Peyer's patch (tissue), 4 donors: ENCODE data around the gene CRADD. TPM values are rescaled to one million over a fixed set of nuclear protein-coding genes. Genes with fewer than 3 reads are reported as not detected.
"Not testable (repeated sequence)": the region's sequence is repeated elsewhere in the genome, so short reads cannot be mapped to it uniquely, and the experiment has no call there.

ENCODE experiments used
- DNase-seq, 3 donors: peaks; one replicate each; pipeline ENCODE4 v3.0.0-alpha.2; 2017 to 2019
- H3K27ac ChIP-seq, 4 donors: fragments of 200-600 bp; sonication (generic); one replicate each; pipeline ENCODE4 v1.5.1; 2016 to 2019
- H3K27me3 ChIP-seq, 2 donors: fragments of 200-600 bp; sonication (generic); one replicate each; pipeline ENCODE4 v1.5.1; 2019
- H3K36me3 ChIP-seq, 3 donors: fragments of 200-600 bp; sonication (generic); one replicate each; pipeline ENCODE4 v1.5.1; 2016 to 2019
- H3K4me1 ChIP-seq, 4 donors: fragments of 200-600 bp; sonication (generic); one replicate each; pipeline ENCODE4 v1.5.1; 2016 to 2019
- H3K4me3 ChIP-seq, 4 donors: fragments of 200-600 bp; sonication (generic); 1 replicate in 3 of 4; 2 replicates in 1 of 4; pipeline ENCODE4 v1.5.1; 2016 to 2019; ENCODE audit warnings: mild to moderate bottlenecking in 1 of 4
- H3K9me3 ChIP-seq, 4 donors: fragments of 200-600 bp; sonication (generic); one replicate each; pipeline ENCODE4 v1.5.1; 2016 to 2019; ENCODE audit warnings: mild to moderate bottlenecking in 1 of 4
- POLR2A ChIP-seq, 2 donors: fragments of 450-650 bp; IDR thresholded peaks; one replicate each; pipeline ENCODE4 v1.5.1; 2017; ENCODE audit warnings: antibody characterized with exemption in 2 of 2, mild to moderate bottlenecking in 2 of 2, moderate library complexity in 2 of 2
- total RNA-seq, 4 donors: library from RNA; depleted of rRNA; stranded (reverse); fragments of >200 nt; gene quantifications; one replicate each; pipeline ENCODE4 v1.1.0, GENCODE V29; 2016
- TF ChIP-seq, protein P1 (sequence below), 6 experiments: fragments of 450-650 bp in 4 of 6; fragments of 200-600 bp in 2 of 6; sonication (generic) in 1 of 6; IDR thresholded peaks; one replicate each; pipeline ENCODE4 v1.5.1; 2017 to 2019; ENCODE audit warnings: antibody characterized with exemption in 6 of 6, mild to moderate bottlenecking in 3 of 6, moderate library complexity in 1 of 6

Gene CRADD
- total RNA-seq, 4 donors from 2014 or later: 66.3 to 128 (median 89.4) TPM

DNA sequence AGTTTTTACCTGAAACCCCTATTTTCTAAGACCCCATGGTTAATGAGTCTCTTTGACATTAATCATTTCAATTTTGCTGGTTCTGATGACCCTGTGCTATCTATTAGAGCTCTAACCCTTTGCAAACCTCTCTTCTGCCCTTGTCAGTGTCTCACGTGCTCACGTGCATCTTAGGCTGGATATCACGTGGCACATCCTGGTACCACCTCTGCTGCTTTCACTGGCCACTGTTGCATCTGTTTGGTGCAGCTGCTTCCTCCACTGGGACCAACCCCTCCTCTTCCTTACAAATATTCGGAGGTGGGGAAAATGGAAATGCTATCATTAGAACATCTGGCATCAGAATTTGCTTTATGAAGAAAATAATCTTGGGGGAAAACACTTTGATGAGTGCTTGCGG, 119.6 kb downstream of the CRADD start:
- no peaks in the 10 kb centered on the region for H3K27me3 ChIP-seq
- no peaks in the 10 kb centered on the region for H3K36me3 ChIP-seq
- H3K4me3 ChIP-seq: no peak overlapping the region
- H3K9me3 ChIP-seq: no peaks in the 10 kb centered on the region
- no peak overlapping the region for H3K27ac ChIP-seq
- H3K4me1 ChIP-seq: peaks cover 0 to 4% (median 0%) of the 10 kb centered on the region in 4 donors
- no peak for TF ChIP-seq POLR2A (IDR thresholded peaks at IDR 0.05)
- TF ChIP-seq, protein P1, sequence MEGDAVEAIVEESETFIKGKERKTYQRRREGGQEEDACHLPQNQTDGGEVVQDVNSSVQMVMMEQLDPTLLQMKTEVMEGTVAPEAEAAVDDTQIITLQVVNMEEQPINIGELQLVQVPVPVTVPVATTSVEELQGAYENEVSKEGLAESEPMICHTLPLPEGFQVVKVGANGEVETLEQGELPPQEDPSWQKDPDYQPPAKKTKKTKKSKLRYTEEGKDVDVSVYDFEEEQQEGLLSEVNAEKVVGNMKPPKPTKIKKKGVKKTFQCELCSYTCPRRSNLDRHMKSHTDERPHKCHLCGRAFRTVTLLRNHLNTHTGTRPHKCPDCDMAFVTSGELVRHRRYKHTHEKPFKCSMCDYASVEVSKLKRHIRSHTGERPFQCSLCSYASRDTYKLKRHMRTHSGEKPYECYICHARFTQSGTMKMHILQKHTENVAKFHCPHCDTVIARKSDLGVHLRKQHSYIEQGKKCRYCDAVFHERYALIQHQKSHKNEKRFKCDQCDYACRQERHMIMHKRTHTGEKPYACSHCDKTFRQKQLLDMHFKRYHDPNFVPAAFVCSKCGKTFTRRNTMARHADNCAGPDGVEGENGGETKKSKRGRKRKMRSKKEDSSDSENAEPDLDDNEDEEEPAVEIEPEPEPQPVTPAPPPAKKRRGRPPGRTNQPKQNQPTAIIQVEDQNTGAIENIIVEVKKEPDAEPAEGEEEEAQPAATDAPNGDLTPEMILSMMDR (IDR thresholded peaks at IDR 0.05): no peak
- no peak for DNase-seq

DNA sequence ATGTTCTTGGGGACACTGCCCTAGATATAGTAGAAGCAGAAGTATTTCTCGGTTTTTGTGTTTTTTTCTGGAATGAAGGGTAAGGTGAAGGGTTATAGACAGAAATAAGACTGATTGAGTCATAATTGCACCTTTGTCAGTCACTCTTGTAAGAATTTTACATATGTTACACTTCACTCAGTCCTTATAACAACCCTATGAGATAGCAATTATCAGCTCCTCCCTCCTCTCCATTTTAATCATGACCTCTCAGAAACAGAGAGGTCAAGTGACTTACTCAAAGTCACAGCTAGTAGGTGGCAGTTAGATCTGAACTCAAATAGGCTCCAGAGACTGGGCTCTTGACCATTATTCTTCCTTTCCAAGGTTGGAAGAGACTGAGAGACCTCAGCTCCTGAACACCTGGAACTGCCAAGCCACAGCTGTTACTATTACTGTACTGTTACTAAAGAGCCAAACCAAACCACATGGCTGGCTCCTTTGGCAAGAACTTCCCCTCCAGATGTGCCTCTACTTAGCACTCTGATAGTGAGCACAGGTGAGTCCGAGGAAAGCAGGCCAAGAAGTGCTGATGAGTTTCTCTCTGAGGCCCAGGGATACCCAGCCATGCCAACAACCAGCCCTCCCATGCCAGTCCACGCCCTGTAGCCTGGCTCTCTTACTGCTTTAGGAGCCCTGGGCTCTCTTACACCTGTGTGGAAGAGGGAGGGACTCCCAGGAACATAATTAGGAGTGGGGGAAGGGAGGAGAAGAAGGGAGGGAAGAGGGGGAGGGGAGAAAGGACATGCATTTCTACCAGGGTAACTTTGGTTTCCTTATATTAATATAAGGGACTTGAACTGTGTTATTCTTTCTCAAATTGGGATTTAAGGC, 121.3 kb downstream of the CRADD start:
- H3K36me3 ChIP-seq: no peaks in the 10 kb centered on the region
- no peak overlapping the region for H3K27ac ChIP-seq
- no peak overlapping the region for H3K4me3 ChIP-seq
- TF ChIP-seq, protein P1 (IDR thresholded peaks at IDR 0.05): no peak
- TF ChIP-seq POLR2A (IDR thresholded peaks at IDR 0.05): no peak
- peaks cover 0 to 10% (median 0%) of the 10 kb centered on the region in 4 donors for H3K4me1 ChIP-seq
- H3K27me3 ChIP-seq: no peaks in the 10 kb centered on the region
- DNase-seq: no peak
- no peaks in the 10 kb centered on the region for H3K9me3 ChIP-seq

DNA sequence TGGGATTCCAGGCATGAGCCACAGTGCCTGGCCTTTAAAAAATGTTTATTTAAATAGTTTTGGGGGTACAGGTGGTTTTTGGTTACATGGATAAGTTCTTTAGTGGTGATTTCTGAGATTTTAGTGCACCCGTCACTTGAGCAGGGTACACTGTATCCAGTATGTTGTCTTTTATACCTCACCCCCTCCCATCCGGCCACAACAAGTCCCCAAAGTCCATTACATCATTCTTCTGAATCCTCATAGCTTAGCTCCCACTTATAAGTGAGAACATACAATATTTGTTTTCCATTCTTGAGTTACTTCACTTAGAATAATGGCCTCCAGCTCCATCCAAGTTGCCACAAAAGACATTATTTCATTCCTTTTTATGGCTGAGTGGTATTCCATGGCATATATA, 124.5 kb downstream of the CRADD start:
- not testable (repeated sequence) for H3K27ac ChIP-seq, H3K4me1 ChIP-seq, H3K36me3 ChIP-seq, DNase-seq, H3K27me3 ChIP-seq, H3K9me3 ChIP-seq, H3K4me3 ChIP-seq

DNA sequence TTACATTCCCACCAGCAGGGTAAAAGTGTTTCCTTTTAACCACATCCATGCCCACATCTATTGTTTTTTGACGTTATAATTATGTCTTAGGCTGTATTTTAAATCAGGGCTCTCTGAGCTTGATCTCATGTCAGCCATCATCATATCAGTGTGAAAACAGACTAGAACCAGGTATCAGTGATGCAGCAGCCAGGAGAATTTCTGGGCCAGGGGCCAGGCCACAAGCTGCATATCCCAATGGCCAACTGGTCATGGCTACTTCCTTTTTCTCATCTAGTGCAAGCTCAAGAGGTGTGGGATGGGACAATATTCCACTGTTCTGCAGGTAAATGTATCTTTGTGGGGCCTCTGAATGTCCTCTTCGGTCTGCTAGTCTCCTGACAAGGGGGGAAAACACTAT, 125.1 kb downstream of the CRADD start:
- Histone ChIP-seq H3K9me3 (no peaks in the 10 kb centered on the region), H3K27me3 (no peaks in the 10 kb centered on the region), H3K4me3 (no peak overlapping the region), H3K36me3 (no peaks in the 10 kb centered on the region), H3K27ac (peak overlapping the region in 1 of 4 donors; percentile 58), H3K4me1 (peaks cover 0 to 6% (median 0%) of the 10 kb centered on the region in 4 donors)
- no peak for DNase-seq
- TF ChIP-seq POLR2A (IDR thresholded peaks at IDR 0.05): no peak
- TF ChIP-seq, protein P1 (IDR thresholded peaks at IDR 0.05): no peak

DNA sequence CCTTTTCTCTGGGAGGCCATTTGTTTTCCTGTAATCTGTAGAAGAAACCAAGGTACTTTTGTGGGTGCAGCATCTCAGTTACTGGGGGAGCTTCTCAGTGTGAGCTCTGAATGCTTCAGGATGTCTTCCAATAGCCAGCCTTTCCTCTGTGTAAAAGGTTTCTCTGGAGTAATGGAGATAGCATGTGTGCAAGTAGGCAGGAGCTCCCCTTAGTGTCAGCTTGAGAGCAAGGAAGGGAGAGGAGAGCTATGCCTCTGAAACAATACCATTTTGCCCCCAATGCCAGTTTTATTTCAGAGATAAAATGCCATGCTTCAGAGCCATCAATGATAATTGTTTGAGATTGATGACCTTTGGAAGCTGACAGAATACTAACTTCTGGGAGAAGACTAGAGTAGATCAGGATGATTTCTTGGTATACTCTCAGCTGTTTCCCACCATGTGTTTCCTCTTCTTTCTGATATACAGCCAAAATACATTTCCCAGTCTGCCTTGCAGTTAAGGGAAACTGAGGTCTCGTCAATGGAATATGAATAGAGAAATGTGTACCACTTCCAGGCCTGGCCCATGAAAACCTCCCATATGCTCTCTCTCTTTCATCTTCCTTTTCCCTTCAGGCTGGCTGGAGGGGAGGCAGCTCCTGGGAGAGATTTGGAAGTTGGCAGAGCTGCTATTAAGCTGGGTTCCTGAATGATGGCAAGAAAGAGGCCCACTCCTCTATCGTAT, 125.7 kb downstream of the CRADD start:
- no peaks in the 10 kb centered on the region for H3K27me3 ChIP-seq
- no peak for DNase-seq
- peak overlapping the region in 2 of 4 donors; percentile 20 to 58 for H3K27ac ChIP-seq
- no peak overlapping the region for H3K4me3 ChIP-seq
- no peaks in the 10 kb centered on the region for H3K36me3 ChIP-seq
- no peaks in the 10 kb centered on the region for H3K9me3 ChIP-seq
- peaks cover 0 to 6% (median 0%) of the 10 kb centered on the region in 4 donors for H3K4me1 ChIP-seq
- TF ChIP-seq, protein P1 (IDR thresholded peaks at IDR 0.05): no peak
- TF ChIP-seq POLR2A (IDR thresholded peaks at IDR 0.05): no peak

DNA sequence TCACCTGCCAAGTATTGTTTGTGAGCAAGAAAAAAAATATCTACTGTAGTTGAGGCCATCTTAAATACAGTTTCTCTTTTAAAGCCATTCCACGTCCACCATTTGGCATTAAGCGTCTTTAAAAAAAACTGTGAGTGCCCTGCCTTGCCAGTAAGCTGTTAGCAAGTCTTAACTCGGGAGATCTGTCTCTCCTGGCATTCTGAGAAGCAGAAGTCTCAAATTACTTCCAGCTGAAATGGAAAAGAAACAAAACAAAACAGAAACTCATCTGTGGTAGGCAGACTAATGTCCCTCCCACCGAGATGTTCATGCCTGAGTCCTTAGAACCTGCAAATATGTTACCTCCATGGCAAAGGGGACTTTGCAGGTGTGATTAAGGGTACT, 126.2 kb downstream of the CRADD start:
- no peak for DNase-seq
- Histone ChIP-seq H3K4me3 (no peak overlapping the region), H3K27ac (peak overlapping the region in 2 of 4 donors; percentile 20 to 58), H3K4me1 (peaks cover 0 to 6% (median 0%) of the 10 kb centered on the region in 4 donors), H3K9me3 (no peaks in the 10 kb centered on the region), H3K27me3 (no peaks in the 10 kb centered on the region), H3K36me3 (no peaks in the 10 kb centered on the region)
- TF ChIP-seq, protein P1 (IDR thresholded peaks at IDR 0.05): no peak
- no peak for TF ChIP-seq POLR2A (IDR thresholded peaks at IDR 0.05)
